Stimulated activated CD8-positive, alpha-beta memory T cell treated with anti-CD3 and anti-CD28 coated beads, Interleukin-12 subunit alpha, Interleukin-12 subunit beta, amount 100 ng/mL, for 1 hour (primary cell): Measurements from ENCODE around the gene VIPR2.

Experiments
- DNase-seq: peaks from one replicate; pipeline ENCODE4 v3.0.0-alpha.2; 2020; ENCODE audit warnings: low read depth

VIPR2 gene

DNA sequence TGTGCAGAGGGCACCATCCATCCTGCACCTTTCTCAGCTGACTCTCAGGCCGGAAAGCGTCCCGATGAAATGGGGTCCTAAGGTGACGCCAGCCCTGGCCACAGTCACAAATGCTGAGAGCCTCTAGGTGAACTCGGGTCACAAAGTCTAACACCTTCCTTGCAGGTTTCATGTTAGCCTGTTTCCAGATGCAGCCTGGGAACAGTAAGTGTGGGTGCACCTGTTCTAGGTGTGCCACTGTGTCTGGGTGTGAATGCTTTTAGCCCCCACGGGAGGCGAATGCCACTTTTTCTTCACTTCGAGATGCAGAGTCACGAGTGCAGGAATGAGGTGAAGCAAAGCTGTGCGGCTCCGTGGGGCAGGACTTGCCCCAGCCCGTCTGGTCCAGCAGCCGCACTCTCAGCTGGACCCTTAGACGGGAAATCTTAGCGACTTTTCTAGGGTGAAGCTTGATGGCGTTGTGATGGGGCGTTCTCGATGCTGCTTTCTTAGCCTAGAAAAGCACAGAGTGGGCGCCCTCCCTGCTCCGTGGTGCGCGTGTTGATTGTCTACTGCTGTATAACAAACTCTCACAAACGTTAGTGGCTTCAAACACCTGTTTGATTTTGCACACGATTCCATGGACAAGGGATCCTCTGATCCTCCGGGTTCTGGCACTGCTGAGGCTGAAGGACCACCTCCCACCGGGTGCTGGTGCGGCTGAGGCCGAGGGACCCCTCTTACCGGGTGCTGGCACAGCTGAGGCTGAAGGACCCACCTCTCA, 13.6 kb upstream of the VIPR2 start:
- no peak for DNase-seq

GRCh38 chr7:159157714-159158113, 13.0 kb upstream of the VIPR2 start:
- DNase-seq = no peak

- no peak for DNase-seq
Measured at GRCh38 chr7:159156436-159157245, 12.0 kb upstream of the VIPR2 start.

DNA sequence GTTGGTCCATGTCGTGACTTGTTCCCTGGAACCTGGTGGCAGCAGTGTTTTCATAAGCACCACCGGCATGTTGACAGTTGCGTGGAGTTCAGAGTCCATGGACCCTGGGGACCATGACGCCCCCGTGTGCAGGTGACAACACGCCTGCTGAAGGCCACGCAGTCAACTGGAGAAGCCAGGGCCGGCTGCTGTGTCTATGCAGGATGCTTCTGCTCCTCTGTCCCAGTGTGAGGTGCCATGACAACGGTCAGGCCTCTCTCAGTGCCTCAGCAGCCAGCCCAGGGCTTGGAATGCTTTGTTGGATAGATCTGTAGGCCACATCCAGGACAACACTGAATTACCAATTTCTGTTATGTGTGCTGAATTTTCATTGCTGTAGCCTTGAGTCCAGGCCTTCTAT, 10.7 kb upstream of the VIPR2 start:
- no peak for DNase-seq

- no peak for DNase-seq
Measured at GRCh38 chr7:159154243-159154642, 9.6 kb upstream of the VIPR2 start.

DNA sequence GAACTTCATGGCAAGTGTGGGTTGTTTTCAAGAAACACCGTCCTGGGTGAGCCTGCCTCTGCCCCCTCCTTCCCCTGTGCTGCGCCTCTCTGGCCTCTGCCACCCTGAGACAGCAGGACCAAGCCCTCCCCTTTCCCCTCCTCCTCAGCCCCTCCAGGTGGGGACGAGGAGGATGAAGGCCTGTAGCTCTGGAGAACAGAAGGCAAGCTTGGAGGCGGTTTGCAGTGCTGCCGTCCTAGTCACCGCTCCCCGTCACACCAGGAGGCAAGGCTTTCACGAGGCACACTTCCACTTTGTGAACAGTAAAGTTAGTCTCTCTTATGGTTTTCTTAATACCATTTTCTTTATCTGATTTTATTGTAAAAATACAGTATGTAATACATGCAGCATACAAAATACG, 8.8 kb upstream of the VIPR2 start:
- DNase-seq = no peak

GRCh38 chr7:159152816-159153215, 8.1 kb upstream of the VIPR2 start:
- DNase-seq = no peak

DNA sequence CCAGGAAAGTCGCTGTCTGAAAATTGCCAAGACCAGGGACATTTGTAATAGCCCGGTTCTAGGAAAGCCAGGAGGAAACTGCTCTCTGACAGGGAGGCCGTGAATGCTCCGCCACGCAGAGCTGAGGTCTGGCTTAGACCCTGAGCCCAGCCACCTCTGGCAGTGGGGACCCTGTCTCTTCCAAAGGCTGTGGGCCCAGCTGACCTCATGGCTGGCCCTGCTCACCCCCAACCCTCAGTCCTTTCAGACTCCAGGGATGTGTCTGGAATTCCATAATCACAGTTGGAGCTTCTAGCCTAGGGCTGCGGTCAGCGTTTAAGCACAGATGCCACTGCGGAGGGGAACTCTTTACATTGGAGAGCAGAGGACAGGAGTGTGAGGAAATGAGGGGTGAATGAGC, 6.6 kb upstream of the VIPR2 start:
- DNase-seq = no peak

DNA sequence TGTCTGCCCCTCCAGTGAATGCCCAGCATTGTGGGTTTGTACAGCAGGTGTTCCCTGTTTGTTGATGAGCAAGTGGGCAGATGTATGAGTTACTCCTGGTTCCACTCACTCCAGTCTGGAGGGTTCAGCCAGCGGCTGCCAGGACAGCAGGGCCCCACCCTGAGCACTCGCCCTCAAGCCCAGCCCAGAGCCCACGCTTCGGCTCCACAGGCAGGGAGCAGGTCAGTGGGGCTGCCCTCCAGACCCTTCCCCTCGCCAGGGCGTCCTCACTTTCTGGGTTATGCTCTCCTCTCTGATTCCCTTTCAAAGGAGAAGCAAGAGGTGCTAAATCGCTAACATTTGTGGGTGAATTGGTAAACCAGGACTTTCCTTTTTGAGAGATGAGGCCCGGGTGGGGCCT, 4.8 kb upstream of the VIPR2 start:
- DNase-seq = no peak

DNA sequence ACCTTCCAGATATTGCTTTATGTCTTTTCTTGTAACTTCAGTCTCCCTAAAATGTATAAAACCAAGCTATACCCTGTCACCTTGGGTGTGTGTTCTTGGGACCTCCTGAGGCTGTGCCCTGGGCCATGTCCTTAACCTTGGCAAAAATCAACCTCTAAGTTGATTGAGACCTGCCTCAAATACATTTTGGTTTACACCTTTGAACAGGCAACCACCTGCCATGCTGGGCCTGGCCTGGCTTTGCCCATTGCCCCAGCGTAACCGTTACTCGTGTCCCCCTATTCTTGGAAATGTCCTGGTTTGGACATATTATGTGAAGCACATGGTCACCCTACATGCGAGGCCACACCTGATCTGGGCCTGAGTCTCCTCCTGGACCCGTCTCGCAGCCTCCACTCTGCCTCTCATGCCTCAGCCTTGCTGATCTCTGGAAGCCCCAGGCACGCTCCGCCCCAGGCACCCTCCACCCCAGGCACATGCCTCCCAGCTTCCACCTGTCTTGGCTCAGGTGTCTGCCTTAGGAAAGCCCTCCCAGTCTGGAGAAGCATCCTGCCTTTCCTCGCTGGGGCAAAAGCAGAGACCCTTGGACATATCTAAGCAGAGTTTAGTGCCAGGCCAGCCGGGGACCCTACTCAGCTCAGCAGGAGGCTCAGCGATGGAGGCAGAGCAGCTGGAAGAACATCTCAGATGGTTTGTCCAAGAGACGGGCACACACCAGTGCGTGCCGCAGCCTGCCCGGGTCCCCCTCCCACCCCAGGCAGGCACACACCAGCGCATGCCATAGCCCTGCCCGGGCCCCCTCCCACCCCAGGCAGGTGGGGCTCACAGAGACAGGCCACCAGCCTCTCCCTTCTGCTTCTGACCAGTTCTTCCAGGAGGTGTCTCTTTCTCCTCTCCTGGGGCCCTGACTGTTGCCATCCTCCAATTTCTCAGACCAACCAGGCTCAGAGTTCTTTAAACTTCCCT, 4.0 kb upstream of the VIPR2 start:
- DNase-seq = no peak

GRCh38 chr7:159147687-159148086, 3.0 kb upstream of the VIPR2 start:
- DNase-seq = no peak

GRCh38 chr7:159147246-159147645, 2.6 kb upstream of the VIPR2 start:
- no peak for DNase-seq

DNA sequence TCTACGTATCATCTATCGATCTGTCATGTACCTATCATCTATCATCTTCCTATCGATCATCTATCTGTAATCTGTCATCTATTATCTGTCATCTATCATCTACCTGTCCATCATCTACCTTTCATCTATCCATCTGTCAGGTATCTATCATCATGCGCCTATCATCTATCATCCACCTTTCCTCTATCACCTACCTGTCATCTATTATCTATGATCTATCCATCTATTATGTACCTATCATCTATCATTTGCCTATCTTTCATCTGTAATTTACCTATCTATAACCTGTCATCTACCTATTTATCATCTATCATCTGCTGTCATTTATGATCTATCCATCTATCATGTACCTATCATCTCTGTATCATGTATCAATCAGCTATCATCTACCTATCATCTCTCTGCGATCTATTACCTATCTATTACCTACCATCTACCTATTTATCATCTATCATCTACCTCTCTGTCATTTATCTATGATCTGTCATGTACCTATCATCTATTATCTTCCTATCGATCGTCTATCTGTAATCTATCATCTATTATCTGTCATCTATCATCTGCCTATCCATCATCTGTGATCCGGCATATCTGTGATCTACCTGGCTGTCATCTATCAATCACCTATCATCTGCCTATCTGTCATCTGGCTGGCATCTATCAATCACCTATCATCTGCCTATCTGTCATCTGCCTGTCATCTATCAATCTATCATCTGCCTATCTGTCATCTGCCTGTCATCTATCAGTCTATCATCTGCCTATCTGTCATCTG, 1.6 kb upstream of the VIPR2 start:
- no peak for DNase-seq

- no peak for DNase-seq
Measured at GRCh38 chr7:159145490-159145855, 806 bp upstream of the VIPR2 start.

GRCh38 chr7:159143780-159144757, 598 bp downstream of the VIPR2 start:
- DNase-seq = no peak

- DNase-seq = no peak
Measured at GRCh38 chr7:159142730-159143129, 1.9 kb downstream of the VIPR2 start.

GRCh38 chr7:159142199-159142598, 2.5 kb downstream of the VIPR2 start:
- no peak for DNase-seq

DNA sequence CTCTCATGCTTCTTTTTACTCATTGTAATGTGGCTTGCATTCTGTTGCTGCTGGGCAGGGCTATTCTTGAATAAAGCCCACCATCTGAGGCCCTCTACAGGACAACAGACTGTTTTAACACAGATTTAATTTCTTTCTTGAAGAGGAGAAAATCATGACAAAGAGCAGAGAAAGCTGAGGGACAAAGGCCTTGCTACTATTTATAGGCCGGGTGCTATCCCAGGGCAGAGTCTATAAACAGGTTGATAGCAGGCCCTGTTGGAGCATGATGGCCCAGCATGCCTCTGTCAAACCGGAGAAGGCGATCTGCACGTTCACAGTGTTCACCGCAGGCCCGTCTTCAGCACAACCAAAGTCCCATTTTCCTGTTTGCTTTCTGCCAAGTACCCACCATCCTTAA, 3.0 kb downstream of the VIPR2 start:
- DNase-seq = no peak

DNA sequence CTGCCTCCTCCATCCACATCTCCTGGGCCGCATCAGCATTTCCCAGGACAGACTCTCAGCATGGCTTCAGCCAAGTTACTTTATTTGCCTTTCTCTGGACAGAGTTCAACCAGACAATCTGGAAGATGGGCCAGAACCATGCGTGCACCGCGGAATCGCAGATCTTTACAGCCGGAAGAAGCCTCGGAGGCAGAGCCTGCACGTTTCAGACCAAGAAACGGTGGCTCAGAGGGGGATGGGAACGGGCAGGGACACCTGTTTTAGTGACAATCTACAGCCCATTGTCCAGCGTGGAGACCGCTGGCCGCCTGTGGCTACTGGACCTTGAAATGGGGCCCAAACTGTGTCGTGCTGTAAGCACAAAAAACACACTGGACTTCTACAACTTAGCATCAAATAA, 3.5 kb downstream of the VIPR2 start:
- DNase-seq = no peak

GRCh38 chr7:159140170-159140910, 4.3 kb downstream of the VIPR2 start:
- DNase-seq = no peak
